ENCODE results near the gene GABRA5. TPM values are rescaled to one million over a fixed set of nuclear protein-coding genes. Genes with fewer than 3 reads are reported as not detected.

GABRA5 gene
- total and polyA plus RNA-seq, 10 of the 15 experiments (the other 5 are each of a cell fraction or from before 2014, with no cell fraction given), result 0.10 TPM; not detected in 9

DNA sequence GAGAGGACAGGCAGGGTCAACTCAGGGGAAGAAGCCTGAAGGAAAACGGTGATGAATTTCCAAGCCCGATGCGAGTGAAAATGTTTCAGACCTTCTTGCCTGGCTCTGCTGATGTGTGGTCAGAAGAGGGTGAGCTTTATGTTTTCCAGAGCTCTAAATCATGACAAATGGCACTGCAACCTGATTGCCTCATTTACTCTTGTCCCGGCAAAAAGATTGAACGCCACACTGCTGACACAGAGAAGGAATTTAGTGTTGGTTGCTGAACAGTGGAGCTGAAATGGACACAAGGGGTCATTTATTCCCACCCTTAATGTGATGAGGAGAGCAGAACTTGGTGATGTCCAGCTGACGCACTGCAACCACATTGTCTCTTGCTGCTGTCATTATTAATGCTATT, 68.0 kb downstream of the GABRA5 start (continued):
- no peak for TF ChIP-seq PRDM15 (CRISPR knock-in tag; IDR thresholded peaks at IDR 0.05)
- no peak for TF ChIP-seq BACH1 (IDR thresholded peaks at IDR 0.05; ENCODE audit: borderline replicate concordance)
- no peak for TF ChIP-seq CHD4 (IDR thresholded peaks at IDR 0.05)
- TF ChIP-seq KLF5 (IDR thresholded peaks at IDR 0.05; ENCODE audit: partially characterized antibody), result no peak
- TF ChIP-seq BHLHE40 (IDR thresholded peaks at IDR 0.05; ENCODE audit: borderline replicate concordance in 1 of 2, low read depth in 2 of 2, low read length in 1 of 2), result no peak
- no peak for TF ChIP-seq CBX3 (IDR thresholded peaks at IDR 0.05; ENCODE audit: borderline replicate concordance, low read depth)
- TF ChIP-seq, protein P1, sequence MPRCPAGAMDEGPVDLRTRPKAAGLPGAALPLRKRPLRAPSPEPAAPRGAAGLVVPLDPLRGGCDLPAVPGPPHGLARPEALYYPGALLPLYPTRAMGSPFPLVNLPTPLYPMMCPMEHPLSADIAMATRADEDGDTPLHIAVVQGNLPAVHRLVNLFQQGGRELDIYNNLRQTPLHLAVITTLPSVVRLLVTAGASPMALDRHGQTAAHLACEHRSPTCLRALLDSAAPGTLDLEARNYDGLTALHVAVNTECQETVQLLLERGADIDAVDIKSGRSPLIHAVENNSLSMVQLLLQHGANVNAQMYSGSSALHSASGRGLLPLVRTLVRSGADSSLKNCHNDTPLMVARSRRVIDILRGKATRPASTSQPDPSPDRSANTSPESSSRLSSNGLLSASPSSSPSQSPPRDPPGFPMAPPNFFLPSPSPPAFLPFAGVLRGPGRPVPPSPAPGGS (IDR thresholded peaks at IDR 0.05; ENCODE audit: borderline replicate concordance, insufficient read depth, low read depth, low read length, poor library complexity, severe bottlenecking), result no peak

DNA sequence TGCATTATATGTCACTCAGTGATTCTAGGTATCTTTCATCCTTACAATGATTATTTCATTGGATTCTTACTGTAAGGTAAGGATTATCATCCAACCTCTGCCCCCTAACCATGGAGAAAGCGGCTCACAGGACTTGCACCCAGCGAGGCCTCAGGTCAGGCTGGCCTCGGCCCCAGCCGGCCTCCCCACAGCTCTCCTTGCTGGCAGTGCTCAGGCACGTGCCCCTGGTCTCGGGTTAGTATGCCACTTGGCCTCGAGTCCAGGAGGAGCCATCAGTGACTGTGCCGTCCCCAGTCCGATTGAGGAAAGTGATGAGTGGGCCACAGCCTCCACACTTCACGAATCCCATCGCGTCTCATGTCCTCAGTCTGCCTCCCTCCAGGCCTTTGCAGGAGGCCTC, 68.5 kb downstream of the GABRA5 start:
- Histone ChIP-seq H3K4me3 (no peak overlapping the region), H4K20me1 (ENCODE audit: control insufficient read depth, insufficient read depth) (no peaks in the 10 kb centered on the region), H3K9me3 (replicated peaks; ENCODE audit: control insufficient read depth, insufficient read depth, low read length) (peaks cover 1% of the 10 kb centered on the region; the same call in 2 of the 3 replicates), H3K4me1 (ENCODE audit: control insufficient read depth, insufficient read depth, low read length) (no peaks in the 10 kb centered on the region), H3K27me3 (replicated peaks in 1 of 2; ENCODE audit: control insufficient read depth in 2 of 2, insufficient read depth in 2 of 2, low read length in 1 of 2) (no peaks in the 10 kb centered on the region), H3K27ac (ENCODE audit: control insufficient read depth, insufficient read depth) (no peak overlapping the region), H3K4me2 (ENCODE audit: control insufficient read depth, insufficient read depth) (no peak overlapping the region), H3K9ac (ENCODE audit: control insufficient read depth, insufficient read depth, low read length) (no peak overlapping the region), H3K79me2 (ENCODE audit: control insufficient read depth, insufficient read depth, low read length) (no peaks in the 10 kb centered on the region), H3K36me3 (ENCODE audit: control insufficient read depth in 2 of 2, insufficient read depth in 2 of 2, low read length in 1 of 2) (no peaks in the 10 kb centered on the region), H2AFZ (ENCODE audit: control insufficient read depth, low read depth, low read length) (no peak overlapping the region)
- BruUV-seq (replicated peaks), result no TSS peak
- in situ Hi-C loops (cut with MboI) (no loop called here), intact Hi-C loops (cut with micrococcal nuclease; ENCODE audit: unreplicated experiment) (no loop called here)
- no peak for FAIRE-seq
- ChIA-PET CTCF (no interaction called here), SMC1A (ENCODE audit: uncharacterized antibody, unreplicated experiment) (no interaction called here), POLR2A (no interaction called here), RAD21 (ENCODE audit: unreplicated experiment) (no interaction called here)
- ATAC-seq, result no peak
- no peak for DNase-seq (ENCODE audit: low read depth, low spot score)
- WGBS (ENCODE audit: insufficient coverage, insufficient replicate concordance, low lambda C conversion rate, missing lambda C conversion rate), result 36% methylated on average over 12 of the region's 12 CpGs
- TF ChIP-seq NFIC (IDR thresholded peaks at IDR 0.05; ENCODE audit: low read depth, low read length) (no peak), NFYB (IDR thresholded peaks at IDR 0.05; ENCODE audit: insufficient read depth, low read depth, low read length) (no peak), HDAC2 (IDR thresholded peaks at IDR 0.05) (no peak), HDAC6 (IDR thresholded peaks at IDR 0.05; ENCODE audit: unreplicated experiment) (no peak), PML (IDR thresholded peaks at IDR 0.05; ENCODE audit: low read length) (no peak), CREB1 (IDR thresholded peaks at IDR 0.05; ENCODE audit: low read depth) (no peak), CREM (IDR thresholded peaks at IDR 0.05; ENCODE audit: low read depth) (no peak), ESRRA (IDR thresholded peaks at IDR 0.05; ENCODE audit: low read length) (no peak), SMC3 (IDR thresholded peaks at IDR 0.05; ENCODE audit: borderline replicate concordance, low read length) (no peak), TBL1XR1 (IDR thresholded peaks at IDR 0.05; ENCODE audit: low read depth, low read length) (no peak), BRCA1 (IDR thresholded peaks at IDR 0.05; ENCODE audit: low read depth, low read length) (no peak)
- TF ChIP-seq, protein P2, sequence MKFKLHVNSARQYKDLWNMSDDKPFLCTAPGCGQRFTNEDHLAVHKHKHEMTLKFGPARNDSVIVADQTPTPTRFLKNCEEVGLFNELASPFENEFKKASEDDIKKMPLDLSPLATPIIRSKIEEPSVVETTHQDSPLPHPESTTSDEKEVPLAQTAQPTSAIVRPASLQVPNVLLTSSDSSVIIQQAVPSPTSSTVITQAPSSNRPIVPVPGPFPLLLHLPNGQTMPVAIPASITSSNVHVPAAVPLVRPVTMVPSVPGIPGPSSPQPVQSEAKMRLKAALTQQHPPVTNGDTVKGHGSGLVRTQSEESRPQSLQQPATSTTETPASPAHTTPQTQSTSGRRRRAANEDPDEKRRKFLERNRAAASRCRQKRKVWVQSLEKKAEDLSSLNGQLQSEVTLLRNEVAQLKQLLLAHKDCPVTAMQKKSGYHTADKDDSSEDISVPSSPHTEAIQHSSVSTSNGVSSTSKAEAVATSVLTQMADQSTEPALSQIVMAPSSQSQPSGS (IDR thresholded peaks at IDR 0.05; ENCODE audit: low read length), result no peak

Measured in GM12878 (cell line).